Measurements from ENCODE around the gene NME1. TPM values are rescaled to one million over a fixed set of nuclear protein-coding genes. Genes with fewer than 3 reads are reported as not detected.

NME1 gene
- total RNA-seq, 2 experiments from 2014 or later: 158 to 221 TPM

GRCh38 chr17:51189162-51189561 is 35.8 kb downstream of the NME1 start:
- H2AFZ ChIP-seq (ENCODE audit: low read length): no peak overlapping the region
- no TSS peak for BruUV-seq (replicated peaks)

DNA sequence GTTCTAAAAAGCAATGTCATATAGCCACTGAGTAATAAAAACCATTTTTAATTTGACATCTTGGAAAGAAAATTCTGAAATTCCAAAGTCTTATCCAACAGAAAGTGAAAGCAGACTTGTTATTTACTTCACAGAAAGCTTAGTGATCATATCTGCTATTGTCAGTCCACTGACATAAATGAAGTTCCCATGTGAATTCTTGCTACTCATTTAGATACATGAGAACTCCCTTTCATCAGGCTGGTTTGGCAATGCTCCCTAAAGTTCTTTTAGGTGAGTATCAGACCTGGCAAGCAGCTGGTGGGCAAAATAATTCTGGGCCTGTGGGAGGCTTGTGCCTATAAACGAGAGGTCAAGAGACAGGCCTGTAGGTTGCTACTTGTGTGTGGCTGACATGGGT is 36.3 kb downstream of the NME1 start:
- TF ChIP-seq EZH2phosphoT487 (IDR thresholded peaks at IDR 0.05; ENCODE audit: borderline replicate concordance, low read depth, low read length): no peak
- no peak for TF ChIP-seq CTCF (conservative IDR thresholded peaks at IDR 0.05; ENCODE audit: low read length)
- Histone ChIP-seq H3K27ac (ENCODE audit: low read depth, low read length, poor library complexity, severe bottlenecking) (no peak overlapping the region), H3K36me3 (ENCODE audit: insufficient read depth, low read length) (peaks cover 81% of the 10 kb centered on the region), H3K79me2 (ENCODE audit: insufficient read depth, low read depth, low read length) (no peaks in the 10 kb centered on the region), H3K4me2 (ENCODE audit: low read length) (no peak overlapping the region), H3K9me3 (ENCODE audit: low read length) (no peaks in the 10 kb centered on the region), H3K9me2 (ENCODE audit: insufficient read depth, low read length) (no peaks in the 10 kb centered on the region), H3K4me1 (ENCODE audit: insufficient read depth, low read length, poor library complexity, severe bottlenecking) (no peaks in the 10 kb centered on the region), H4K20me1 (ENCODE audit: insufficient read depth, low read length) (no peaks in the 10 kb centered on the region), H2AFZ (ENCODE audit: low read length) (no peak overlapping the region), H3K4me3 (ENCODE audit: low read depth, low read length, poor library complexity, severe bottlenecking) (no peak overlapping the region)
- no TSS peak for BruUV-seq (replicated peaks)
- ChIA-PET CTCF (ENCODE audit: unreplicated experiment) (no interaction called here), POLR2A (interaction anchor here (0.7 kb wide), 1 partner anchor 12 kb away, joined by 3 read pairs; no protein-coding TSS in a partner anchor)
- intact Hi-C loops (cut with micrococcal nuclease; ENCODE audit: unreplicated experiment): no loop called here
- DNase-seq (ENCODE audit: low spot score): no peak

More at GRCh38 chr17:51189162-51189561, 35.8 kb downstream of the NME1 start:
- Histone ChIP-seq H3K4me3 (ENCODE audit: low read depth, low read length, poor library complexity, severe bottlenecking) (no peak overlapping the region), H3K9me3 (ENCODE audit: low read length) (no peaks in the 10 kb centered on the region), H3K27ac (ENCODE audit: low read depth, low read length, poor library complexity, severe bottlenecking) (no peak overlapping the region), H3K79me2 (ENCODE audit: insufficient read depth, low read depth, low read length) (no peaks in the 10 kb centered on the region), H4K20me1 (ENCODE audit: insufficient read depth, low read length) (no peaks in the 10 kb centered on the region), H3K9me2 (ENCODE audit: insufficient read depth, low read length) (no peaks in the 10 kb centered on the region), H3K4me1 (ENCODE audit: insufficient read depth, low read length, poor library complexity, severe bottlenecking) (no peaks in the 10 kb centered on the region), H3K4me2 (ENCODE audit: low read length) (no peak overlapping the region), H3K36me3 (ENCODE audit: insufficient read depth, low read length) (peaks cover 81% of the 10 kb centered on the region)
- TF ChIP-seq EZH2phosphoT487 (IDR thresholded peaks at IDR 0.05; ENCODE audit: borderline replicate concordance, low read depth, low read length): no peak
- ChIA-PET CTCF (ENCODE audit: unreplicated experiment) (no interaction called here), POLR2A (interaction anchor here (0.7 kb wide), 1 partner anchor 12 kb away, joined by 3 read pairs; no protein-coding TSS in a partner anchor)
- no peak for DNase-seq (ENCODE audit: low spot score)
- intact Hi-C loops (cut with micrococcal nuclease; ENCODE audit: unreplicated experiment): no loop called here

DNA sequence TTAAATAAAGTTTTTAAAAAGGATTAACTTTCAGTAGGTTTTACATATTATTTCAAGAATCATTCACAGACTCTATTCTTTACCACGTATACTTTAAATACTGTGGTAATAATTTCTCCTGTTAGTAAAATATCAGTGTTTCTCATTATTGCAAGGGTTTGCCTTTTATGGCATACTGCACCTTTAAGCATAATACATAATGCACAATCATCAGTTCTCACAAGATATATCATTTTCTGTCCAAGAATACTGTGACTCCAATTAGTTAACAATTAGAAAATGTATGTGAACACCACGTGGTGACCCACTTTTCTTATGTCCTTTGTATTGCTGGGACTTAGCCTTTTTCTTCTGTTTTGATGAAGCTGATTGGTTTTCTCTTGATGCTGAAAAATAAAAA is 38.5 kb downstream of the NME1 start:
- Histone ChIP-seq H3K4me3 (ENCODE audit: low read depth, low read length, poor library complexity, severe bottlenecking) (no peak overlapping the region), H2AFZ (ENCODE audit: low read length) (no peak overlapping the region), H3K27ac (ENCODE audit: low read depth, low read length, poor library complexity, severe bottlenecking) (no peak overlapping the region), H3K9me2 (ENCODE audit: insufficient read depth, low read length) (no peaks in the 10 kb centered on the region), H3K79me2 (ENCODE audit: insufficient read depth, low read depth, low read length) (no peaks in the 10 kb centered on the region), H3K4me1 (ENCODE audit: insufficient read depth, low read length, poor library complexity, severe bottlenecking) (no peaks in the 10 kb centered on the region), H3K9me3 (ENCODE audit: low read length) (no peaks in the 10 kb centered on the region), H3K4me2 (ENCODE audit: low read length) (no peak overlapping the region), H4K20me1 (ENCODE audit: insufficient read depth, low read length) (no peaks in the 10 kb centered on the region), H3K36me3 (ENCODE audit: insufficient read depth, low read length) (peaks cover 77% of the 10 kb centered on the region)
- intact Hi-C loops (cut with micrococcal nuclease; ENCODE audit: unreplicated experiment): no loop called here
- DNase-seq (ENCODE audit: low spot score): no peak
- POLR2A ChIA-PET: no interaction called here
- no TSS peak for BruUV-seq (replicated peaks)
- TF ChIP-seq EZH2phosphoT487 (IDR thresholded peaks at IDR 0.05; ENCODE audit: borderline replicate concordance, low read depth, low read length) (no peak), CTCF (conservative IDR thresholded peaks at IDR 0.05; ENCODE audit: low read length) (no peak)
- CTCF ChIA-PET (ENCODE audit: unreplicated experiment): no interaction called here
